Activated T-cell treated with anti-CD3 and anti-CD28 coated beads, Interleukin-2, amount 50 U/mL, for 1 hour (primary cell): ENCODE measurements around the gene NDC80.

ENCODE experiments used
- DNase-seq: peaks from one replicate; pipeline ENCODE4 v3.0.0-alpha.2; 2020

Gene NDC80

DNA sequence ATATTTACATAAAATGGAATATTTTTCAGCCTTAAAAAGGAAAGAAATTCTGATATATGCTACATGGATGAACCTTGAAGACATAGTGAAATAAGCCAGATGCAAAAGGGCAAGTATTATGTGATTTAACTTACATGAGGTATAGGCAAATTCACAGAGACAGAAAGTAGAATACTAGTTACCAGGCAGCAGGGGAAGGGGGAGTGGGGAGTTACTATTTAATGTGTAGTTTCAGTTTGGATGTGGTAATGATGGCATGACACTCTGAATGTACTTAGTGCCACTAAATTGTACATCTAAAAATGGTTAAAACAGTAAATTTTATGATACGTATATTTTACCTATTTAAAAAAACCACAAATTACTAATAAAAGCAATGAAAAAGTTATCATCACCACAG lies 12.1 kb upstream of the NDC80 start:
- DNase-seq, result no peak

DNA sequence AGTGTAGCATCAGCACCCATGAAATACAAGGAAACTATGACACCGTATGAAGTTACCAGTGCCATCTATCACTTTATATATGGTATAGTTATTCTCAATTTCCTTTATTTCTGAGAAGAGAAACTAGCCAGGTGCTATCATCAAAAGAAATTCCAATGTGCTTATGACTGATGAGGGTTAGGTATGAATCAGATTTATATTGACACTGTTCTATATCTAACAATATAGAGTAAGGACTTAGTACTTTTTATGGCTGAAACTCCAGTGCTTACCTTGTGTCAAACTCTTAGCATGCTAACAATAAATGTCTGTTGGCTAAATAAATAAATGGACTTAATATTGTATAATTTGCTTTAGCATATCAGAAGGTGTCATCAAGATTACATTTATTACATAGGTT lies 7.0 kb upstream of the NDC80 start:
- no peak for DNase-seq

DNA sequence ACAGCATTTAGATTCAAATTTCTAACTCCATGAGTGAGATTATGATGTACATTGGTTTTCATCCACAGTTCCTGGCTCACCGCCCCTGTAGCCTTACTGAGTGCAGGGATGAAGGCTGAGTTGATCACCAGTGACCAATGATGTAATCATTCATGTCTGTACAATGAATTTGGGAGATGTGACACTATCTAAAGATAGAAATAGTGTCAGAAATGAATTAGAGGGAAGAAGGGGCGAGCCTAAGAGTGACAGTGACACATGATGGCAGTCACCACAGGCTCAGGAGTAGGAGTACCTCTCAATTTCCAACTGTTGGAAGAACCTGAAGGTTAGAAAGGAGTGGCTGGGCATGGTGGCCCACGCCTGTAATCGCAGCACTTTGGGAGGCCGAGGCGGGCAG lies 3.2 kb upstream of the NDC80 start:
- DNase-seq, result no peak

DNA sequence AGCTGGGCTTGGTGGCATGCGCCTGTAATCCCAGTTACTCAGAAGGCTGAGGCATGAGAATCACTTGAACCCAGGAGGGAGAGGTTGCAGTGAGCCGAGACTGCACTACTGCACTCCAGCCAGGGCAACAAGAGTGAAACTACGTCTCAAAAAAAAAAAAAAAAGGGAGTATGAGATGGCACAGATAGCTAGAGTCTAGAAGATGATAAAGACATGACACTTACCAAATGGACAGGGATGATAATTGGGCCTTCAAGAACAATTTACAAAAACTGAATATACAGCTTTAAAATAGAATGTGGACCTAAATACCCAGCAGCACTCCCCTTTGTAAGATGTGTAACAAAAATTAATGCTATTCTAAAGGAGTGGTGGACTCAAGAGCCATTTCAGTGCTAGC lies 2.8 kb upstream of the NDC80 start:
- no peak for DNase-seq

DNA sequence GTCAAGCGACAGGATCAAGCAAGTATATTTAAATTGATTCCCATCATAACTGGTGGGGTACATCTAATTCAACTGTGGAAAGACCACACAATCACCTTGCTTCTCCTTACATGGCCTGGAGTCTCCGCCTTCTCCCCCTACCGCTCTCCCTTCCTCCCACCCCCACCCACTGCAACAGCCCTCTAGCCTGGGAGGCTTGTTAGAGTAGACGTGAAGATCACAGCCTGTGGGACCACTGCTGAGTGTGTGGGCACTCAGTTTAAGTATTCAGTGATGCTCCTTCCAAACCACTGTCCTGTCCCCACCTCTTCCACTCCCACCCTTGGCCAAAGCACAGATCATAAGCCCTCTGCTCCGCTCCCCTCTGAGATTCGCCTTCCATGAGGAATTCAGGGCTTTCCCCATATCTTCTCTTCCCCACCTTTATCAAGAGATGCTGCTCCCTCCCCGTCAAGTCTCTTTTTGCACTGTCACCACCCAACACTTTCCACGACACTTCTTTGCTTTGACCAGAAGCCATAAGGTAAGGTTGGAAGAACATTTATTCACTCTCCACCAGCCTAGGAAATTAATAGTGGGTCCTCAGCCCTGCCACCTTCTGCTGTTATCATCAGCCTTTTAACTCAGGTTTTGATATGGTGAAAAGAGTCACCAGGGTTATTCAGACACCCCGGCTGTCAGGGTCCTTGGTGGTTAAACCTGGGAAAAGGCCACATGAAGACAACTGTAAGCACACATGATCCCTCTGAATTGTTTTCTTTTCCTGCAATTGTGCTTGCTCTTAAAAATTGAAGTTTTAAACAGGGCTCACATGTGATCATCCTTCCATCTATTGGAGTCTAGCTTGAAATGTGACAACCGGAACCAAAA lies 1.8 kb upstream of the NDC80 start:
- DNase-seq, result no peak

DNA sequence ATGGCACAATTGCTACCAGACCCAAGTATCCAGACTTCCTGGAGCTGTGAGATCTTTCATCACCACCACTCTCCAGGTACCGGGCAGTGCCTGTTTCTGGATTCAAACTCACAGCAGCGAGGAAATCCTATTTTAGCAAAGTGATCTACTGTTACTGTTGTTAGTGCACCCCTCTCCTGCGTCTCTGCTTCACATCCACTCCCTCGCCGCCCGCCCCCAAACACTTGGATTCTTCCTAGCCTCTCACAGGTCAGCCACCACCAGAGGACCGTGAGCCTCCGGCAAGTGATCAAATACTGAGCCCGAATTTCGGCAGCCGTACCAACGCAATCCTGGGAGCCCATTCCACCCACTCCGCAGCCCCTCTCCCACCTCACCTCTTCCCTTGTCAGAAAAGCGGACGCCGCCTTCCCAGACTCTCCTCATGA lies 571 bp upstream of the NDC80 start:
- DNase-seq, result no peak

DNA sequence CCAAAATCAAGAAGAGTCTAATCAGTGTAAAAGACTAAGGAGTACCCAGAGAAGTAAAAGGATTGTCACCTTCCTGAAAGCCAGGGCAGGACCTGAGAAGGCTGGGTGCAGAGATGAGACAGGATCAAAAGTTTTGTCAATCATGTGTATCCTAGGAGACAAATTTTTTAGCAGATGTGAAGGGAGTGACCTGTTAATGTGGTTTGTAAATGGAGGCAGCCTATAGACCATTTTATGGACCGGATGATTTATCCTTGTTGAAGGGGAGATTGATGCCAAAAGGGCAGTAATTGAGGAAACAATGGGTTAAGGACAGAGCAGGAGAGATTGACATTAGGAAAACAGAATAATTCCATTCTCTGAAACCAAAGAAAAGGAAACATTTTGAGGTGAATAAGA lies 813 bp downstream of the NDC80 start:
- no peak for DNase-seq

DNA sequence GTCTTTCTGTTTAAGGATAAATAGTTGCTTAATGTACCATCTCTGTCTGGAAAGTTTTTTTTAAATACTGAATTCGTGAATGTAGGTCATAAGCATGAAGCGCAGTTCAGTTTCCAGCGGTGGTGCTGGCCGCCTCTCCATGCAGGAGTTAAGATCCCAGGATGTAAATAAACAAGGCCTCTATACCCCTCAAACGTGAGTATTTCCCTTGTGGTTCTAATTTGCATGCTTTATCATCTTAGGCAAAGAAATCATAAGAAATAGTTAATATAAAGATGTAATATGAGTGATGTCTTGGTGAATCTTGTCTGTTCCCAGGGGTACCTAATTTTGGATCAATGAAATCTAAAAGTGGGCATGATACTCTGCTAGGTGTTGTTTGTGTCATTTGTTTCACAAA lies 1.5 kb downstream of the NDC80 start:
- no peak for DNase-seq

DNA sequence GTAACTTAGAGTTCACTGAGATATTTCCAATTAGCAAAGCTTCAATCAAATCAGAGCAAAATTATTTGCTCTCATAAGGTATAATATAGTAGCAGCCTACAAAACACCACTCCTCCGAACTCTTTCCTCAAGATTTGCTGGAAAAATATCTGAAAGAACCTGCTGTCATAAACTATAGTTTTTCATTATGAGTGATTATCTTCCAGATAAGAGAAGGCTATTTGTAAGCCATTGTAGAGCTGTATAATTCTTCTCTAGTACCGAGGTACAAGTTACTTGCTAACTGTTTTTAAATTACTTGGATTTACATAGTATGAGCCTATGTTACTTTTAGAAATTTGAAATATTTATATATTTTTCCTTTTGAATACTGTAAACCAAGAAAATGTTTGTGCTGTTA lies 2.1 kb downstream of the NDC80 start:
- DNase-seq, result no peak

DNA sequence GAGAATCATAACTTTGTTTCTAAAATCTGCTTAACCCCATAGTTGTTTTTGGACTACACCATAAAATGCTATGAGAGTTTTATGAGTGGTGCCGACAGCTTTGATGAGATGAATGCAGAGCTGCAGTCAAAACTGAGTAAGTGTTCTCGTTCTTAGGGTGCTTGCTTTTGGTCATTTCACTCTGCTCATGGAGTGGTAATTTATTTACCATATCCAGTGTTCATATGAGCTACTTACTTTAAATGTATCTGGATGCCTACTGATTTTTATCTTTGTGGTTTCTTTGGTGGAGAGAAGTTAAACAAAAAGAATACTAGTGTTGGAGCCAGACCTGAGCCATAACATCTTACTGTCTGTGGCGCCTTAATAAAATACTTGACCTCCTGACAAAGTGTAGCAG lies 16.4 kb downstream of the NDC80 start:
- no peak for DNase-seq

DNA sequence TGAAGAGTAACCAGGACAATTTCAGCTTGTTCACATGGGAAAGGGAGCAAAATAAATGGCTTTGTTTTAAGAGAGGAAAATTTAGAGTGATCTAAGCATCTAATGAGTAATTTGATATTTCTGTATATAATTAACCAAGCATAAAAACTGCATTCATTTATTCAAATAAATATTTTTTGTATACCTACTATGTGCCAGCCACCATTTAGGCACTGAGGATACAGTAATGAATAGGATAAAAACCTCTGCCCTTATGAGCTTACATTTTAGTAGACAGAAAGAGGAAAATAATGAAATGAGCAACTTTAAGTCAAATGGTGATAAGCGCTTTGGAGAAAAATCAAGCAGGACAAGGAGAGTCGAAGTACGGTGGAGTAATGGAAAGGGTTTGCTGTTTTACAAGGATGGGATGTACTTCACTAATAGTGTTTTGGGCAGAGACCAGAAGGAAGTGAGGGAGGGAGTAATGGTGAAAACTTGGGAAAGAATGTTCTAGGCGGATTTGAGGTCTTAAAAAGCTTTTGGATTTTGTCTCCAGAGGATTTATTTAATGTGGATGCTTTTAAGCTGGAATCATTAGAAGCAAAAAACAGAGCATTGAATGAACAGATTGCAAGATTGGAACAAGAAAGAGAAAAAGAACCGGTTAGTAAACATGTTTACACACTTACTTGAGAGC lies 17.4 kb downstream of the NDC80 start:
- DNase-seq, result no peak

DNA sequence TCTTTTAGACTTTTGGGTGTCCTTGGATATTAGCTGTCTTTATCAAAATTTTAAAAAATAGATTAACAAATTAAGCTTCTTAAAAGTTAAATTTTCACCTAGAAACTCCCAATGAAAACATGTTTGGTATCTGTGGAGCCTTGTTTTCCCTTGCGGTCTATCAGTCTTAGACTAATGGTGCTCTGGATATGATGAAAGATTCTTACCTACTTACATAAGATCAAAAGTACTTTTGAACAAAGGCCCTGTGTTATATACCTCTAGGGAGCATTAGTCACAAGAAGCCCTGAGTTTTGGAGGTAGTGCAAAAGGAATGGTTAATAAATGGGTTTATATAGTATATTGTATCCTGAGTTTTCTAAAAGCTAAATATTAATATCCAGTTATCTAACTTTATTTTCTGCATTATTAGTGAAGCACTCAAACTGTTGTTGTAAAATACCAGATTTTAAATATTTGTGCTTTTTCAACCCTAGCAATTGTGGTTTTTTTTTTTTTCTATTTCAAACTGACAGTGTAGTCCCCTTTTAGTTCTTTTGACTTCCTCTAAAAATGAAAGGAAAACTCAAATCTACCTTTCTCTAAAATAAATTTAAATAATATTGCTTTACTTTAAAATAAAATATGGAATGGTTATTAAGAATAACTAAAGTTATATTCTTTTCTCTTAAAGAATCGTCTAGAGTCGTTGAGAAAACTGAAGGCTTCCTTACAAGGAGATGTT lies 18.1 kb downstream of the NDC80 start:
- DNase-seq, result no peak

DNA sequence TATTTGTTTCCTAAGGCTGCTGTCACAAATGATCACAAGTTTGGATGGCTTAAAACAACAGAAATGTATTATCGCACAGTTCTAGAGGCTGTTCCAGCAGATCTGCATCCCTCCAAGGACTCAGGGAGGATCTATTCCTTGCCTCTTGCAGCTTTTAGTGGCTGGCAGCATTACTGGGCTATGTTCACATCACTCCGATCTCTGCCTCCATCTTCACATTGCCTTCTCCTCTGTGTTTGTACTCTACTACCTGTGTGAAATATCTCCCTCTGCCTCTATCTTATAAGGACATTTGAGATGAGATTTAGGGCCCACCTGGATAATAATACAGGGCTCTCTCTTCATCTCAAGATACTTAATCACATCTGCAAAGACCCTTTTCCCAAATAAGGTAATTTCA lies 18.9 kb downstream of the NDC80 start:
- DNase-seq, result no peak

DNA sequence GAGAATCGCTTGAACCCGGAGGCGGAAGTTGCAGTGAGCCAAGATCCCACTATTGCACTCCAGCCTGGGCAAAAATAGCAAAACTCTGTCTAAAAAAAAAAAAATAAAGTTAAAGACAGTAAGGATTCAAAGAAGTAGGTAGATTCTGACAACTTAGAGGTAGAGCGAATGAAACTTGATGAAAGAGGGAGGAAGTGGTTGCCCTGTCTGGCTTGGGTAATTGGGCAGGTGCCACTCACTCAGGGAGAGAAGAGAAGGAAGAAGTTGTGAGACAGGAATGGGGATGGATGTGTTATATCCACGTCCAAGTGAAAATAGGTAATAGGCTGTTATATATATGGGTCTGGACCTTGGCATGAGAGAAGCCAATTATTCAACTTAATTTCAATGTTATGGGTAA lies 26.3 kb downstream of the NDC80 start:
- DNase-seq, result no peak

DNA sequence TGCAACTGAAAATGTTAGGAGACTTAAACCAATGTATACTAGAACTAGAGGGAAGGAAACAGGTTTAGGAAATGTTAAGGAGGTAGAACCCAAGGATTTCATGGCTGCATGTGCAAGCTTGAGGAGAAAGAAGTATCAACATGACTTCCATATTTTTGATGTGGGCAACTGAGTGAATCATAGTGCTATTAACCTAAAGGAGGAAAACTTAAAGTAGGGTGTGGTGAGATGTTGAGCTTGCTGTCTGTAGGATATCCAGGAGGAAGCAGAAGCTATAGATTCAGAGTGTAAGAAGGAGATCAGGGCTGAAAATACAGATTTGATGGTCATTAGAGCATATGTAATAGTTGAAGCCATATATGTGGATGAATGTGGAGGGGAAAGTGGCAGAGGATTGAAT lies 31.5 kb downstream of the NDC80 start:
- DNase-seq, result no peak

DNA sequence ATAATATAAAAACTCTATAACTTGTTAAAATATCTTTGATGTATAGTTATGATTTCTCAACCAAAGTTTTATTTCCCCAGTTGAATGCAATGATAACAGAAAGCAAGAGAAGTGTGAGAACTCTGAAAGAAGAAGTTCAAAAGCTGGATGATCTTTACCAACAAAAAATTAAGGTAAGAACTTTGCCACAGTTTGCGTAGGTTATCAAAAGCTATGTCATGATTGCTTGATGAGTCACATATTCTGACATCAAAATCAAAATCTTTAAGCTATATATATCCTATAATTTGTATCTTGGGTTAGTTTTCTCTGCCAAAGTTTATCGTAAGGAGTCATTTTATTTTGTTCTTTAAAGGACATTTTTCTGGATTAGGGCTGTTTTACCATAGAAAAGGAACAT lies 35.0 kb downstream of the NDC80 start:
- no peak for DNase-seq

DNA sequence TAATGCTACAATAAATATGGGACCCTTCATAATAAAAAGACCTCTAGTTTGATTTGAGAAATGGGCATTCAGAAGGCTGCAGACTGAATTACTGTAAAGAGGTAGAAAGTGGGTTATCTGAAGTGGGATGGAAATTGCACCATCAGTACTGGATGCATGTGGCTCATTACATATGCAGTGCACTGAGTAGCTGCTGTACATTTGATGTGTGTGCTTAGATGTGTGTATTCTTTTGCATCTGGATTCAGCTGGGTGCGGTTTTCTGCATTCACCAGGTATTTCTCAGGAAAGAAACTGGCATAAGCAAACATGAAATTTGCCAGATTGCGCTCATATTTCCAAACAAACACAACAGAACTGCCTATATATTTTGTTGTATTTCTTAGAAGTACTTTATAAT lies 38.2 kb downstream of the NDC80 start:
- DNase-seq, result no peak

DNA sequence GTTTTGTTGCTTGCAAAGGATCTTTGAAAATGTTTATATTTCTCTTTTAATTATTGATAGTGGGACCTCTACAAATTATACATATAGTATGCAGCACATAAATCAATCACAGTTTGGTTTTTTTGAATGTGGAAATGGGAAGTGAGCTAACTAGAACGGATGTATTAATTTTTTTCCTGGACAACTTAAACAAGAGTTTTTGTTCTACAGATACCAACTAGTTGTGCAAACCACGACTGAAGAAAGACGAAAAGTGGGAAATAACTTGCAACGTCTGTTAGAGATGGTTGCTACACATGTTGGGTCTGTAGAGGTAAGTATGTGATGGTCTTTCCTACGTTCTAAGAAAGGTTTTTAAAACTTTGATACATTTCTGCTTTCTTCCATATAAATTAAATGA lies 39.2 kb downstream of the NDC80 start:
- no peak for DNase-seq

DNA sequence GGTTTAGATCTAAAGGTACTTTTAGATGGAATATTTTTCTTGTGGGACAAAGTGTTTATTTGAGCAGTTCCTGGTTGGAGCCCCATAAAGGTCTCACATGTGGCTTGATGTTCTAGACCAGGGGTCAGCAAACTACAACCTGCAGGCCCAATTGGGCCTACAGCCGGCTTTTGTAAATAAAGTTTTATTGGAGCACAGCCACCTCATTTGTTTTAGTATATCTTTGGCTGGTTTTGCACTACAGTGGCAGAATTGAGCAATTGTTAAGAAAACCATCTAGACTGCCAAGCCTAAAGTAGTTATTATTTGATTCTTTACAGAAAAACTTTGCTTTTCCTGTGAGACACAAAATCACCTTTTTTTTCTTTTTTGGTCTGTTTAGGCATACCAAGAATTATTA lies 41.6 kb downstream of the NDC80 start:
- no peak for DNase-seq

DNA sequence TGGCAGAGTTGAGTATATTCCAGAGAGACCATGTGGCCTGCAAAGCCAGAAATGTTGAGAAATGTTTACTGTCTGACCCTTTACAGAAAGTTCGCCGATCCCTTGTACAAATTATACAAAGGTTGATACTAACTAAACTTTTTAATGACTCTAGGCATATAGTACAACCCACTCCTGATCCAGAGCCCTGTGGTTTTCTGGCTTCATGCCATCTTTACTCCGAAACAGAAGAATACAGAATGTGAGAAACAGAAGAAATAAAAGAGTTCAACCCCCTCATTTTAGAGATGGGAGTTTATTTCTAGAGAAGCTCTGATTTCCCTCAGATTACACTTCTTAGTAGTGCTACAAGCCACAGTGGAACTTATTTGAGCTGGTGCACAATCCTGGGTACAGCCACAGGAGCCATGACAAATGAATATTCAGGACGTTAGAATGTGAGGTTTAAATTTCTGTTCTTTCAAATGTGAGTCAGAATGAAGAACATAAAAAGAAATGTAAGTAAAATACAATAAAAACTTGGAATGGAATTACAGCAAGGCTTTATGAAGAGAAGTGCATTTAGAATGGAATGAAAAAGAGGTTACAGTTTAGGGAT lies 46.1 kb downstream of the NDC80 start:
- DNase-seq, result no peak

DNA sequence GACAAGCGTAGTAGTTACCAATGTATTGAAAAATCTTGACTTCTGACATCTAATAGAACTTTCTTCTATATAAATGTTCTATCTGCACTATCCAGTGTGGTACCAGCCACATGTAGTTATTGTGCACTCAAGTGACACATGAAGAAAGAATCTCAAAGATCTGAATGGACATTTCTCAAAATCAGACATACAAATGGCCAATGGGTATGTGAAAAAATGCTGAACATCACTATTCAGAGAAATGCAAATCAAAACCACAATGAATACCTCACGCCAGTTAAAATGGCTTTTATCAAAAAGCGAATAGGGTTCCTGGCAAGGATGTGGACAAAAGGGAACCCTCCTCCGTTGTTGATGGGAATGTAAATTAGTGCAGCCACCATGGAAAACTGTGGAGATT lies 46.7 kb downstream of the NDC80 start:
- DNase-seq, result no peak

DNA sequence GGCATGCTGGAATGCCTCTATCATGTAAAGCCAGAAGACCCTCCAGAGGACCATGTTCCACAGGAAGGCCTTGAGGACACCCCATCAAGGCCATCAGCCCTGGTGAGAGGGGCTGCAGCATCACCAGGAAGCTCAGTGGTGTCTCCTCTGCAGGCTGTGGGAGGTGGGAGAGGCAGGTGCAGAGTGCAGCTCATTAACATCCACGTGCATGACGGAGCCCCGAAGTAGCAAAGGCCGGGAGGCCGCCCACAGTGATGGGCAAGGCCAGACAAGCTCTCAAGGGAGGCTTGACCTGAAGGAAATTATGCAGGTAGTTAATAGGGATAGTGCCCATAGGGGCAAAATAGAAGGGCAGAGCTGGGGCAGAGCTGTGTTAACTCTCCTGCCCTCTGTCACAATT lies 53.9 kb downstream of the NDC80 start:
- DNase-seq, result no peak

DNA sequence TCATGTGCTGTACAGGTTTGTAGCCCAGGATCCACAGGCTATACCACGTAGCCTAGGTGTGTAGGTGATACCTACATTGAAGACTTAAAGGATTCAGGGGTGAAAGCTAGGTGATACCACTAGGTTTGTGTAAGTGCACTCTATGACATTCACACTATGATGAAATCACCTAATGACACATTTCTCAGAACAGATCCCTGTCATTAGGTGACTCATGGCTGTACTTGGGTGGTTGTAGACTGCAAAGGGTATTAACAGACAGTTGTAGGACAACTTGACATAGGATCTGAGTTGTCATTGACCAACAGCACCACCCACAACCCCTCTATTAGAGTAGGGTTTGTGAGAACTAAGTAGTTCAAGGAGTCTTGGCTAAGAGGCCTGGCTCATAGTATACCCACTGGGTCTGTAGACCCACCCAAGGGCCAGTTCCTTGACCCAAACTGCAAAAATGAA lies 56.5 kb downstream of the NDC80 start:
- DNase-seq, result no peak

DNA sequence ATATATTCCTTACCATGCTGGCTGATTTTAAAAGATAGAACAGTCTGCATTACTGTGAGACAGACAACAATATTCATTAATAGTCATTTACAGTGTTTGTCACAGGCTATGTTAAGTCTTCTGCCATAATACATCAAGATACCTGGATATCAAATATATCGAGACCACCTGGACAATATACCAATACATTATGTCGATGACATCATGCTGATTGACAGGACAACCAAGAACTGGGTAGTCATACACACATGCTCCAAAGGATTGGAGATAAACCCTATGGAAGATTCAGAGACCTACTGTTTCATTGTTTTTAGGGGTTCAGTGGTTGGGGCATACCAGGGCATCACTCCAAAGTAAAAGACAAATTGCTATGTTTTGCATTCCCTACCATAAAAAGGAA lies 57.6 kb downstream of the NDC80 start:
- no peak for DNase-seq
